Endothelial cell (in vitro differentiated cells): Measurements from ENCODE around the gene CDH8. TPM values are rescaled to one million over a fixed set of nuclear protein-coding genes. Genes with fewer than 3 reads are reported as not detected.
"Not testable (repeated sequence)": the region's sequence is repeated elsewhere in the genome, so short reads cannot be mapped to it uniquely, and the experiment has no call there.

ENCODE experiments used
- DNase-seq: peaks from one replicate; pipeline ENCODE4 v3.0.0; 2021; ENCODE audit warnings: low spot score
- H3K27ac Mint-ChIP-seq: one replicate; pipeline ENCODE4 v1.8.0; 2021; ENCODE audit warnings: mixed read lengths, inconsistent platforms; ENCODE audit not compliant: unreplicated experiment
- H3K27me3 Mint-ChIP-seq: one replicate; pipeline ENCODE4 v1.8.0; 2021; ENCODE audit warnings: mild to moderate bottlenecking, moderate library complexity, mixed read lengths, inconsistent platforms; ENCODE audit not compliant: unreplicated experiment
- H3K36me3 Mint-ChIP-seq: one replicate; pipeline ENCODE4 v1.8.0; 2021; ENCODE audit warnings: mild to moderate bottlenecking, low read depth, mixed read lengths, inconsistent platforms; ENCODE audit not compliant: unreplicated experiment
- H3K4me1 Mint-ChIP-seq: one replicate; pipeline ENCODE4 v1.8.0; 2021; ENCODE audit warnings: mild to moderate bottlenecking, mixed read lengths, inconsistent platforms; ENCODE audit not compliant: unreplicated experiment
- H3K4me3 Mint-ChIP-seq: one replicate; pipeline ENCODE4 v1.8.0; 2021; ENCODE audit warnings: mild to moderate bottlenecking, mixed read lengths, inconsistent platforms; ENCODE audit not compliant: unreplicated experiment
- H3K9me3 Mint-ChIP-seq: one replicate; pipeline ENCODE4 v1.8.0; 2021; ENCODE audit warnings: mixed read lengths, inconsistent platforms; ENCODE audit not compliant: unreplicated experiment
- CTCF ChIP-seq: fragments of 200-600 bp; sonication (generic); IDR thresholded peaks from one replicate; pipeline ENCODE4 v1.5.0; 2021; ENCODE audit warnings: antibody characterized with exemption; ENCODE audit not compliant: unreplicated experiment
- total RNA-seq: library from RNA; stranded (reverse); fragmentation: NEBNext Ultra II Directional; extraction: Animal tissue kit (Norgen Biotek cat#: 25700); gene quantifications from one replicate; pipeline ENCODE4 v1.2.1, GENCODE V29; 2021; ENCODE audit not compliant: unreplicated experiment

CDH8 gene
- total RNA-seq, 1 donor from 2014 or later, result 6.4 TPM

GRCh38 chr16:61797961-61798507 lies 238.2 kb downstream of the CDH8 start:
- no peaks in the 10 kb centered on the region for H3K9me3 Mint-ChIP-seq

GRCh38 chr16:61797296-61797795 lies 238.9 kb downstream of the CDH8 start:
- H3K27ac Mint-ChIP-seq, result no peak overlapping the region
- no peak overlapping the region for H3K4me3 Mint-ChIP-seq
- DNase-seq, result no peak
- no peaks in the 10 kb centered on the region for H3K36me3 Mint-ChIP-seq
- H3K27me3 Mint-ChIP-seq, result no peaks in the 10 kb centered on the region
- no peak for TF ChIP-seq CTCF
- H3K9me3 Mint-ChIP-seq, result no peaks in the 10 kb centered on the region
- no peaks in the 10 kb centered on the region for H3K4me1 Mint-ChIP-seq

More at GRCh38 chr16:61797961-61798507, 238.2 kb downstream of the CDH8 start:
- no peak overlapping the region for H3K4me3 Mint-ChIP-seq
- H3K27ac Mint-ChIP-seq, result no peak overlapping the region
- TF ChIP-seq CTCF, result no peak
- no peak for DNase-seq
- no peaks in the 10 kb centered on the region for H3K4me1 Mint-ChIP-seq
- no peaks in the 10 kb centered on the region for H3K36me3 Mint-ChIP-seq
- H3K27me3 Mint-ChIP-seq, result no peaks in the 10 kb centered on the region

- H3K27me3 Mint-ChIP-seq, result no peaks in the 10 kb centered on the region
- DNase-seq, result no peak
- no peaks in the 10 kb centered on the region for H3K36me3 Mint-ChIP-seq
- no peak for TF ChIP-seq CTCF
- H3K4me1 Mint-ChIP-seq, result no peaks in the 10 kb centered on the region
- no peaks in the 10 kb centered on the region for H3K9me3 Mint-ChIP-seq
- no peak overlapping the region for H3K4me3 Mint-ChIP-seq
- H3K27ac Mint-ChIP-seq, result no peak overlapping the region
These were observed 243.9 kb downstream of the CDH8 start for GRCh38 chr16:61792194-61792909.

GRCh38 chr16:61791464-61791863 lies 244.8 kb downstream of the CDH8 start:
- no peaks in the 10 kb centered on the region for H3K4me1 Mint-ChIP-seq
- TF ChIP-seq CTCF, result no peak
- H3K9me3 Mint-ChIP-seq, result no peaks in the 10 kb centered on the region
- H3K27ac Mint-ChIP-seq, result no peak overlapping the region
- no peaks in the 10 kb centered on the region for H3K36me3 Mint-ChIP-seq
- H3K4me3 Mint-ChIP-seq, result no peak overlapping the region
- no peak for DNase-seq
- H3K27me3 Mint-ChIP-seq, result no peaks in the 10 kb centered on the region

- not testable (repeated sequence) for DNase-seq, H3K36me3 Mint-ChIP-seq, H3K27me3 Mint-ChIP-seq
These were observed 254.4 kb downstream of the CDH8 start for GRCh38 chr16:61781855-61782254.

More at GRCh38 chr16:61781855-61782254, 254.4 kb downstream of the CDH8 start:
- not testable (repeated sequence) for H3K27ac Mint-ChIP-seq, H3K4me3 Mint-ChIP-seq, H3K9me3 Mint-ChIP-seq, H3K4me1 Mint-ChIP-seq
